Midbrain (tissue), 1 donor: Measurements from ENCODE around the gene COL6A2.
"Not testable (repeated sequence)": the region's sequence is repeated elsewhere in the genome, so short reads cannot be mapped to it uniquely, and the experiment has no call there.

Experiments used
- DNase-seq: peaks from one replicate; lab custom pipeline; 2025; lab: John Stamatoyannopoulos, UW

Gene COL6A2

DNA sequence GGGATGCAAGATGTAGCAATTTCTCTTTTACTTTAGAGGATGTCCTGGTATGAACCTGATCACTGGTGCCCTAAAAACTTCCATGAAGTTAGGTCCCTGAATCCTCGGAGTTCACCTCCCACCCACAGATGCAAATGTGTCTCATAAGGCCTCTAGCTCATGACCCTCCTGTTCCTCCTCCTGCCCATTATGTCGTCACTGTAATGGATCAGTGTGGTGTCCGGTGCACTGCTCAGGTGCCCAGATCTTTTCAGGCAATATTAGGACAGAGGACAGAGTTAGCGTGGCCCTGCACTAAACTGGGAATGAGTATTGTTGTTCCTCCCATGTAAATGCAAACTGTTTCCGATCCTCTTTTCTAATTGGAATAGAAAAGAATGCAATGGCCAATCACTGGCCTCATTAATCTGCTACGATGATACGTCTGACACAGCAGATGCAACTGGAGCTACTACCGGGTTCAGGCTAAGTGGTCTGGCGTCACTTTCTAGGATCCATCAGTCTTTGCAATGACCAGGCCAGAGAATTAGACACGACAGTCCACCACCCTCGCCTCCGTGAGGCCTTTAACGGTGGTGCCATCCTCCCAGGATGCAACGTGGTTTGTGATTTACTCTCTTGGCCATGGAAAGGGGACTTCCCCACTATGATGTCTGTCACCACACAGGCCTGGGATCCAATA, 3.4 kb upstream of the COL6A2 start:
- DNase-seq, result no peak

DNA sequence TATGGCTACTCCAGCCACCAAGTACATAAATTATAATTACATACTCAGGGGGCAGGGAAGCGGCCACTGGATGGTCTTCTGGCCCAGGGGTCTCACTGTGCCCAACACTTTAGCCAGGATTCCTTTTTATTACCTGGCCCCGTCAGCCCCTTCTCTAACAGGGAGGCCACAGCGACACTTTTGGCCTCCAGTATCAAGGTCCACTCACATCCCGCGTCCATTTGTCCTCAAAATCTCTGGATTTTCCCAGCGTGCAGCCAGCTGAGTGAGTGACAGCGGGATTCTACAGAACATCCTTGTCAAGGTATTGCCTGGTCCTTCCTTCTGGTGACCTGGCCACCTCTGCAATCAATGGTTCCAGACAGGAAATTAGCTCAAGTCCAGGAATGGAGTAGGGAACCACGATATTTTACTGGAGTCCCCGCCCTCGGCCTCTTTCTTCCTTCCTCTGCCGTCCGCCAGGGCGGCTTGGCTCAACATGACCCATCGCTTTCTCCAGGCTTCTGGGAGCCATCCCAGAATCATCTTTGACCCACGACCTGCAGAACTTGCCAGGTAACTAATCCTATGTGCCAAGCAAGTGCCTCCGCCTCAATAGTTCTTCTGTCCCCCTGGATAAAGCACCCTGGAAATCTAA, 2.7 kb upstream of the COL6A2 start:
- no peak for DNase-seq

DNA sequence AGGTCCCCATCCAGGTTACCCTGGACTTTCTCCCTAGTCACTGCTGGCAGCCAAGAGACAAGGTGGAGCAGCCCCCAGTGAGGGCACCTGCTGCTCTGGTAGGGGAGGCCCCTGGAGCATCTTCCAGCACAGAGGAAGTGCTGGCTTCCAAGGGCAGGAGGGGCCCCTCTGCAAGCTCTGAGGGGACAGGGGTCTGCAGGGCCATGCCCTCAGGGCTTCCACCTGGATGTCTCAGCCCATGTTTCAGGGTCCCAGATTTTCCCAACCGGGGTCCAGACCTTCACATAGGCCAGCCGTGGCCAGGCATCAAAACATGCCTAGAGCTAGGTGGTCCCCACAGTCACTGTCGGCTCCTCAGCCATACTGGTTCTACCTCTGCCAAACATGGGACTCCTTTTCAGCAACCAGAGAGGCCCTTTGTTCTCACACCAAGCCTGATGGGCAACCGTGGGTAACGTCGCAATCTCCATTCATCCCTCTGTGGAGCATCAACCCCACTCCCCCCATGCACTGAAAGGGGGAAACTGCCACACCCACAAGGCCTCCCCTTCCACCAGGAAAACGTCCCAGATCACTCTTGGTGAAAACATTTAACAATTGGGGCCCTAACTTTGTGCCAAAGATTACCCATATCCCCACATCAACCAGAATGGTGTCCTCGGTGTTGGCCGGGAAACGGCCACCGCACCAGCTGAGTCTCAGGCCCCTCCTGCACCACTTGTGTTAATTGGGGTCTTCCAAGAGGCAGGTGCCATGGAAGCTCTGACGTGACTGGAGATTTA, 1.9 kb upstream of the COL6A2 start:
- DNase-seq, result no peak

DNA sequence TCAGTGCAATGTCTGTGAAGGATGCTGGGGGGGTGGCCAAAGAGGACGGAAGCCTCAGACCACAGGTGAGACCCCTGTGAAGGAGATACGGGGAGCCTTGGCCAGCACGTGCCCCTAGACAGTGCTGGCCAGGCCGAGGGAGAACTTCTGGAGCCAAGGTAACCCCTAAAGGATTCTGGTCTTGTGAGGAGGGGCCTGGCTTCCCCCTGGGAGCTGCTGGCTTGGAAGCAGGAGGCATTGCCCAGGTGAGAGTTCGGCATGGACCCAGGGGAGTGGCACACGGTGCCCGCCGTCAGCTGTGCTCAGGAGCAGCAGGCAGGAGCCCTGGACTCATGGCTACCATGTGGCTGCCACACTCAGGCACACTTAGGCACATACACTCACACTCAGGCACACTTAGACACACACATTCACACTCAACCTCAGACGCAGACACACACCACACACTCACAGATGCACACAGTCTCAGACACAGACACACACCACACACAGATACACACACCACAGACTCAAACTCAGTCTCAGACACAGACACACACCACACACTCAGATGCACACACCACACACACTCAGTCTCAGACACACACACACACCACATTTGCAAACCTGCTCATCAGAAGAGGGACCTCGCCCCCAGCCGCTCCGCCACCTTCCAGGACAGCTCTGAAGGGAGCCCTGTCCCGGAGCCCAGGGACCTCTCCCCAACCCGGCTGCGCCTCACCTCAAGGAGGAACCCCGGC, 1.1 kb upstream of the COL6A2 start:
- DNase-seq, result no peak

DNA sequence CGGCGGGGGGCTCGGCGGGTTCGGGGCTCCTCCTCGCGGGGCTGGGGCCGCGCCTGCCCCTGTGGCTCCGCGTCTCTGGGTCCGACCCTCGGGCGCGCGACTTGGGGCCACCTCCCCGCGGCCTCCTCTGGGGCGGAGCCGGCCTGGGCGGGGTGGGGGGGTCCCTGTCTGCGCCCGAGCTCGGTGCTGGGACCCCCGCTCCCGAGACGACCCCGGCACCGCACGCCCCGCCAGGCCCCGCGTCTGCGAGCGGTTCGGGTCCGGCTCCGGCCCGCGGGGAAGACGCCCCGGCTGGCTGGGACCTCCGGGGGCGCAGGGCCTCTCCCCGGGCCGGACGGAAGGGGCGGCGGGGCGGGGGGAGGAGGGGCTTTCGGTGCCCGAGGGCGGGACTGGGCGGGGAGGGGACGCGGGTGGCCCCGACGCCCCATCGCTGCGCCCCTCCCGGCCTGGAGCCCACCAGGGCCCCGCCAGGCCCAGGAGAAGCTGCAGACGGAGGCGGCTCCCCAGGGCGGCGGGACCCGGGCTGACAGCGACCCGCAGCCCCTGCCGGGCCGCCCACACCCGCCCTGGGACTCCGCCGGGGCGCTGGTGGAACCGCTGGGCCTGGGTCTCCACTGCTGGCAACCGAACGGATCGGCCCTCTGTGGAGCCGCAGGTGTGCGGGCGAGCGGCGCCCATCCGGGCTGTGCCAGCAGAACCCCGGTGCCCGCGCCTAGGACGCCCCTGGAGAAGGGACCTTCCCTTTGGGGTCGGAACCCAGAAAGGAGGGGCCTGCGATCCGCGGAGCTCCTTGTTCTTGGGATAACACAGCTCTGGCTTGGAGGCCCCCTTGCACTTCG, 610 bp downstream of the COL6A2 start:
- DNase-seq, result no peak

DNA sequence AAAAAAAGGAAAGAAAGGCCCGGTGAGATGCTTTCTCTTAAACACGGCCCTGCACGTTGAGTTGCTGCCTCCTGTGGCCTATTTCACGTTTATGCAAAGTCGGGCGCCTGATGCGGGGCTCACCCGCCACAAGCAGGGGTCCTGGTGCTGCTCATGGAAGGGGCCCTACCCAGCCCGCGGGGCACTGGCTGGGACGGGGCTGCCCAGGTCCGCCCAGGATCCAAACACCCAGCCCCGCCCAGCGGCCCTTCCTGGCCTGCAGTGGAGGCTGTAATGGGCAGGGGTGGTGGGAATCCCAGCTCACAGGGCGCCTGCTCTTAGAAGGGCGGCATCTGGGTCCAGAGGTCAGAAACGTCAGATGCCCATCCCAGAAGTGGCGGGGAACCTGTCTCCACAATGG, 1.6 kb downstream of the COL6A2 start:
- DNase-seq, result no peak

DNA sequence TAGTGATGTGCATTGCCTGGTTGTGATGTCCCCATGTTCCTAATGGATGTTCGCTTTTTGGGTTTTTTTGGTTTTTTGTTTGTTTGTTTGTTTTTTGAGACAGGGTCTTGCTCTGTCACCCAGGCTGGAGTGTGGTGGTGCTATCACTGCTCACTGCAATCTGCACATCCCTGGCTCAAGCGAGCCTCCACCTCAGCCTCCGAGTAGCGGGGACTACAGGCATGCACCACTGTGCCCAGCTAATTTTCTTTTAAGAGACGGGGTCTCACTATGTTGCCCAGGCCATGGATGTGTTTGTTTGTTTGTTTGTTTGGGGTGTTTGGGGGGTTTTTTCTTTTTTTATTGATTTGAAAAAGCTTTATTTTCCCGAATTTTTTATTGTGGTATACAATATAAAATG, 2.1 kb downstream of the COL6A2 start:
- no peak for DNase-seq

DNA sequence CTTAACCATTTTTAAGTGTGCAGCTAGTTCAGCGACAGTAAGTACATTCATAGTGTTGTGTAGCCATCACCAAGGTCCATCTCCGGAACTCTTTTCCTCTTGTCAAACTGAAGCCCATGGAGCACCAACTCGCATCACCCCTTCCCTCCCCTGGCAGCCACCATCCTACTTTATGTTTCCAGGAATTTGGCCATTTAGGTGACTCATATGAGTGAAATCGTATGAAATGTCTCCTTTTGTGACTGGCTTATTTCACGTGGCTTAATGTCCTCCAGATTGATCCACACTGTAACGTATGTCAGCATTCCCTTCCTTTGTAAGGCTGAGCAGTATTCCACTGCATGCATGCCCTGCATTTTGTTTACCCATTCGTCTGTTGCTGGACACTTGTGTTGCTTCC, 2.5 kb downstream of the COL6A2 start:
- no peak for DNase-seq

DNA sequence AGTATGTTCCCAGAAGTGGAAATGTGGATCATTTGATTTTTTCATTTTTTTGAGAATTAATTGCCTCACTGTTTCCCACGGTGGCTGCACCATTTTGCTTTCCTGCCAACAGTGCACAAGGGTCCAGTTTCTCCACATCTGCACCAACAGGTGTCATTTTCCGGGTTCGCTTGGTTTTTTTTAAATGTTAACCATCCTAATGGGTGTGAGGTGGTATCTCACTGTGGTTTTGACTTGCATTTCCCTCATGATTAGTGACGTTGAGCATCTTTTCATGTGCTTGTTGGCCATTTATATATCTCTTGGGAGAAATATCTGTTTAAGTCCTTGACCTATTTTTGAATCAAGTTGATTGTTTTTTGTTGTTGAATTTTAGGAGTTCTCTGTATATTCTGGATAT, 3.0 kb downstream of the COL6A2 start:
- no peak for DNase-seq

DNA sequence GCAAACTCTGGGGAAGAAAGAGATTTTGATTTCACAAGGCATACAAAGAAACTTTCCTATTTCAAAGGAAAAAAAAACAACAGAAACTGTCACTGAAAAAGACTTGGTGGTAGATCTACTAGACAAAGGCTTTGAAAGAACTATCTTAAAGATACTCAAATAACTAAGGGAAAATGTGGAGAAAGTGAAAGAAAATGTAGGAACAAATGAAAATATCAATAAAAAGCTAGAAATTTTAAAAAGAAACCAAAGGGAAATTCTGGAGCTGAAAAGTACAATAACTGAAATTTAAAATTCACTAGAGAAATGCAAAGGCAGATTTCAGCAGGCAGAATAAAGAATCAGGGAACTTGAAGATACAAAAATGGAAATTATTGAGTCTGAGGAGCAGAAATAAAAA, 6.2 kb downstream of the COL6A2 start:
- no peak for DNase-seq

DNA sequence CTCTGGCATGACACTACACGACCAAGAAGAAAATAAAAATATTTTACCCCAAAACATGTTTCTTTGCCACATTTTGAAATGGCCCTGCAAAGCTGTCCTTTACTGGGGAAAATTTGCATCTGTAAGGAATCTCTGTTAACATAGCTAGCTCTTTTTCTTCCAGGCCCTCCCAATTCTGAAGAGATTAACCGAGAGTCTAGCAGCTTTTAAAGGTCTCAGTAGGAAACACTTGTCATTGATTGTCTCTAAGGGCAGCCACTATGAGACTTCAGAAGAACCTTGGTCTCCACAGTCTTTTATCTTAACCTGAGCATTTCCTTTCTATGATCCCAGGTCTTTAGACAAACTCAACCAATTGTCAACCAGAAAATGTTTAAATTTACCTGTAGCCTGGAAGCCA, 9.5 kb downstream of the COL6A2 start:
- not testable (repeated sequence) for DNase-seq

DNA sequence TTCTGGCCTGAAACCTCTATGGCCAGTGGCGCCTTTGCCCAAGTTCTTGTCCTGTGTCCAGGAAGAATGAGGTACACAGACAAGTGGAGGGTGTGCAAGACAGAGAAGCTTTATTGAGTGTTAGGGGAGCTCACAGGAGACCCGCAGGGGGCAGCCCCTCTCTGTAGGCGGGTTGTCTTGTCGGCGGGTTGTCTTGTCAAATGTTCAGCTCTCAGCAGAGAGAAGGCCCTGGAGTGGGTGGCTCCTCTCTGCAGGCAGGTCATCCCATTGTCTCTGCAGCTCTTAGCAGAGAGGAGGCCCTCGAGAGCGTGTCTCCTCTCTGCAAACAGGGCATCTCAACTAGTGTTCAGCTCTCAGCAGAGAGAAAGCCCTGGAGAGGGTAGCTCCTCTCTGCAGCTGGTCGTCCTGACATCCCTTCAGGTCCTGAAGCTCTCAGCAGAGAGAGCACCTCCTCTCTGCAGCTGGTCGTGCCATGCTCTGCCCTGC, 11.0 kb downstream of the COL6A2 start:
- no peak for DNase-seq

DNA sequence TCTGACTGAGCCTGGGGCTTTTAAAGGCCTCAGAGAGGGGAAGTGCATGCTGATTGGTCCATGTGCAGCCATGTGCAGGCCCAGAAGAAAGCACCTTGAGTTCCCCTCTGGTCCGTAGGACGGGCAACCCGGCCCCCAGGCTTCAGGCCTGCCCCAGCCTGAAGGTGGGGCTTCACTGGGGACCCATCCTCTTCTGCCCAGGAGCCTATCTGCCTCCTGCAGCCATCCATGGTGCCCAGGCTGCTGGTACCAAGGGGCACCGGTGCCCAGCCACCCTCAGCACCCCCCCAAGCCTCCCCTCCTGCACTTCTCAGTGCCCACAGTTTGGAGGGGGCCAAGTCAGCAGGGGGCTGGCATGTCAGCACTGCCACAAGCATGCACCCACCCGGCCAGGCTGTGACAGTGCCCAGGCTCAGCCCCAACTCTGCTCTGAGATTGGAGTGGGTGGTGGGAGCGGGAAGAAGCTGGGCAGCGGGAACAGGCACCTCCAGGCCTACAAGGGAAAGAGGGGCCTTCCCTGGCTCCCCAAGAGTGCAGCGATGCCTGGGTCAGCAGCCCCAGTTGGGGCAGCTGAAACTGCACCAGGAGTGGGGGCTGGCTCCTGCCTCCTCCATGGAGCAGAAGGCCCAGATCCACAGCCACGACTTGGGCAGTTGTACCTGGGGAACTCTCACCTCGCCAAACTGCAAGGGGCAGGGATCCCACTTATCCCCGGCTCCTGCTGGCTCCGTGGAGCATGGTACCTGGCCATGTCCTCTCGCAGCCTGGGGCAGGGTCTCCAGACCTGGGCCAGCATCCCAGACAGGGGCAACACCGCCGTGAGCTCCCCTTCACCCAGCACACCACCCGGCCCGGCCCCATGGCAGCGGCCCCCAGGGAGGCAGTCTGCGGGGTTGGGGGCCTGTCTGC, 11.7 kb downstream of the COL6A2 start:
- DNase-seq, result no peak

DNA sequence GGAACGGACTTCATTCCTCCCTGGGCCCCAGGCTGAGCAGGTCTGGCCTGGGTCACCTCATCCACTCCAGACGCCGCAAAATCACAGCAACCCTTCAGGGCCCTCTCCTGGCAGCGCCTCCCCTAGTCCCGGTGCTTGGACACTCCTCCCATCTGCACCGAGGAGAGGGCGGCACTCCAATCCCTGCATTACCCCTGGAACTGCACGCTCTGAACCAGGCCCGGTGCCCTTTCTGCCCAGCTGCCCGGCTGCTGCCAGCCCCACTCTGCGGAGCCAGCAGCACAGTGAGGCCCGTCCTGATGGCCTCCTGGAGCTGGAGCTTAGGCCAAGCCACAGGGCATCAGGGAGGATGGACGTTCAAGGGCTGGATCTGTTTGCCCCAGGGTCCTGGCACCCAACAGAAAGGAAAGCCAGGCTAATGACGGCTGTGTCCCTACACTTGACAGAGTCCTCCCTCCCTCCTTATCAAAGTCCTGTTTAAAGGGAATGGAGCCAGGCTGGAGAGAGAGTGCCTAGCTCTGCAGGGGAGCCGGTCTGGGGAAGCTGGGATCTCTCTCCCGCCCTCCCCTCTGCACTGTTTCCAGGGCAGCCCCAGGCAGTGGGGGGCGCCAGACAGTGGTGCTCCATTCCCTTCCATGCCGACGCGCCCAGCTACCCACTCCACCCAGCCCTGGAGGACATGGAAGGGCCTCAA, 12.7 kb downstream of the COL6A2 start:
- peak; percentile 11 for DNase-seq

DNA sequence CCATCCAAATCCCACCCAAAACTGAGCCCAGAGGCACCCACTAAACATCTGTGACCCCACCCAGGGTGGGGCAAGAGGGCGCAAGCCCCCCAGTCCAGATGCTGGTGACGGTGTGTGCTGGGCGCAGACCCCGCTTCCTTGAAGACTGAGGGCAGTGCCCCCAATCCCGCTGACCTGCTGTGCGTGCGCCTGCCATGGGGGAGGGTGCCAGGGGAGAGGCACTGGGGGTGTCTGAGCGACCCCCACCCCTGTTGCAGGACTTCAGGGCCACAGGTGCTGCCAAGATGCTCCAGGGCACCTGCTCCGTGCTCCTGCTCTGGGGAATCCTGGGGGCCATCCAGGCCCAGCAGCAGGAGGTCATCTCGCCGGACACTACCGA, 13.3 kb downstream of the COL6A2 start:
- DNase-seq, result no peak

DNA sequence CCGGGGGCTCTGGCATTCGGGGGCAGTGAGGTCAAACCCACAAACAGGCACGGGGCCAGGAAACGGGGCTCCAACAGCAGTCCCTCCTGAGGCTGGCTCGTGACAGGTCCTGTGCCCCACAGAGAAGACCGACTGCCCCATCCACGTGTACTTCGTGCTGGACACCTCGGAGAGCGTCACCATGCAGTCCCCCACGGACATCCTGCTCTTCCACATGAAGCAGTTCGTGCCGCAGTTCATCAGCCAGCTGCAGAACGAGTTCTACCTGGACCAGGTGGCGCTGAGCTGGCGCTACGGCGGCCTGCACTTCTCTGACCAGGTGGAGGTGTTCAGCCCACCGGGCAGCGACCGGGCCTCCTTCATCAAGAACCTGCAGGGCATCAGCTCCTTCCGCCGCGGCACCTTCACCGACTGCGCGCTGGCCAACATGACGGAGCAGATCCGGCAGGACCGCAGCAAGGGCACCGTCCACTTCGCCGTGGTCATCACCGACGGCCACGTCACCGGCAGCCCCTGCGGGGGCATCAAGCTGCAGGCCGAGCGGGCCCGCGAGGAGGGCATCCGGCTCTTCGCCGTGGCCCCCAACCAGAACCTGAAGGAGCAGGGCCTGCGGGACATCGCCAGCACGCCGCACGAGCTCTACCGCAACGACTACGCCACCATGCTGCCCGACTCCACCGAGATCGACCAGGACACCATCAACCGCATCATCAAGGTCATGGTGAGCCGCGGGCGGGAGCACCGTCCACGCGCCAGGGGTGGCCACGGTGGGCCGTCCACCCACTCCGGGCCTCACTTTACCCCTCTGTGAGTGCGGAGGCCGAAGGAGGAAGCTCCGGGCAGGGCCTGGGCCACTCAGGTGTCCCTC, 14.2 kb downstream of the COL6A2 start:
- DNase-seq, result no peak

DNA sequence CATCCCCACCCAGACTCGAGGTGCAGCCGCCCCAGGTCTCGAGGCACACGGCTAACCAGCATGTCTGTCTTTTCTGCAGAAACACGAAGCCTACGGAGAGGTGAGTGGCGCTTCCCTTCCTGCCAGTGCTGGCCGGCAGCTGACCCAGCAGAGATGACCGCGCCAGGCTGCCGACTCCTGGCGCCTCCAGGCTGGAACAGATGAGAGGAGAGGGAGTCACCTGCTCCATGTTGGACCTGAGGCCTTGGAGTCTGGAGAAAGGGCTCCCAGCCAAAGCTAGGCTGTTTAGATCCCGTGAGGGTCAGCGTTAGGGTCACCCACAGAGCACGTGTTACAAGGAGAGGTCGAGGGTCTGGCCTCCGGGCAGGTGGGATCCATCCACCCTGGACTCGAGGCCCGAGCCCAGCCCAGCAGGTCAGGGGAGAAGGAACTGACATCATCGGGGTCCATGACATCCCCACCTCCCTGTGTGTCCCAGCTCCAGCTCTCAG, 14.9 kb downstream of the COL6A2 start:
- no peak for DNase-seq

DNA sequence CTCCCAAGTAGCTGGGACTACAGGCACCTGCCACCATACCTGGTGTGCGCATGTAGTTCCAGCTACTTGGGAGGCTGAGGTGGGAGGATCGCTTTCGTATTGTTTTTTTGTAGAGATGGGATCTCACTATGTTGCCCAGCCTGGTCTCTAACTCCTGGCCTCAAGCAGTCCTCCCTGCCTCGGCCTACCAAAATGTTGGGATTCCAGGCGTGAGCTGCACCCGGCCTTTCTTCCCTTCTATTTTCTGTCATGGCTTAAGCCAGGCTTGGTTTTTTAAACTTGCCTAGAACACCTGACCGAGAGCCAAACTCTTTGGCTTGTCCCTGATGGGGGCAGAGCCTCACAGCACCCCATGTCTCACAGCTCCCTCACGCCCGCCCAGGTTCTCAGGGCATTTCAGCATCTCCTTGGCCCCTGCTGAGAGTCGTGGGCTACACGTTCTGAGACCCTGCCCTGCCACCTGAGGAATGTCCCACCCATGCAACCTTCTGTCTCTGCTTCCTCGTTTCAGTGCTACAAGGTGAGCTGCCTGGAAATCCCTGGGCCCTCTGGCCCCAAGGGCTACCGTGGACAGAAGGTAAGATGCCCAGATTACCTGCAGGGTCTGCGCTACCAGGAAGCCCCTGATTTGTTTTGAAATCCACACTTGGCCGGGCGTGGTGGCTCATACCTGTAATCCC, 15.7 kb downstream of the COL6A2 start:
- DNase-seq, result no peak
